D721Med (cell line): Measurements from ENCODE around the gene SGF29.
"Not testable (repeated sequence)": the region's sequence is repeated elsewhere in the genome, so short reads cannot be mapped to it uniquely, and the experiment has no call there.

Experiments
- DNase-seq: peaks from one replicate; pipeline ENCODE4 v3.0.0; 2011; ENCODE audit warnings: low spot score; ENCODE audit not compliant: insufficient read length
- FAIRE-seq: peaks from 2 replicates; lab custom pipeline; 2011; peaks lifted over from hg19 to GRCh38; lab: Jason Lieb, UNC
- CTCF ChIP-seq: IDR thresholded peaks from 2 replicates; pipeline ENCODE4 v1.5.1; 2012; ENCODE audit warnings: mild to moderate bottlenecking, control low read depth; ENCODE audit not compliant: insufficient read depth; ENCODE audit errors: missing control alignments

Gene SGF29

DNA sequence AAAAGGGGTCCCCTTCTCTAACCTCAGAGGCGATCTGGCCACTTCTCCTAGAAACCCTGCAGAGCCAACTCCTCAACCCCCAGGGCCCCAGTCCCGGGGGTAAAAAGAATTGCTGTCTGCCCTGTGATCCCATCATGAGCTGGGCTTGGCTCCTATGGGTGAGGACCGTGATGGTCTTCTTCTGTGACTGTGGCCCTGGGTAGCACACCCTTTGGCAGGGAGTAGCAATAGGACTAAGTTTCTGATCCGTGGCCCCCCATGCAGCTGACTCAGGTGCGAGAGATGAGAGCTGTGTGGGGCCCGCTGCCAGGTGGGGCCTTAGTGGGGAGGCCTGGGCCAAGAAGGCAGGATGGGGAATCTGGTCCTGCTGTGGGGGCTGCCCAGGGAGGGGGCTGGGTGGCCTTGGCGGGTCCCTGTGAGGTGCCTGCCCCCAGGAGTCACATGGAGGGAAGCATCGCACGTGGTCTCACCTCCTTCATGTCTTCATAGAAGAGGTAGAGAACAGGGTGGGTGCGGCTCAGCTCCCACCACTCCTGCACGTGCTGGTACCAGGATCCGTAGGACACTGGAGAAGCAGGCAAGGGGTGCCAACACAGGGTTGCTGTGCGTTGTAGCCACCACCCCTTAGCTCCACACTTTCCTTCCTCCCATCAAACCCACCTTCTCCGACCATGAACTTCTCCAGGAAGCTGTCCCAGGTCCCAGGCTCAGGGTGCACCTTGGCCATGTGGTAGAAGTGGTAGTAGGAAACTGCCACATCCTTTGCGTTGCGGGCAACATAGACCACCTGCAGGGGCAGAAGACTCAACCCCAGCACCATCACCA is 52.8 kb downstream of the SGF29 start:
- TF ChIP-seq CTCF: no peak
- FAIRE-seq (no peak), DNase-seq (no peak)

DNA sequence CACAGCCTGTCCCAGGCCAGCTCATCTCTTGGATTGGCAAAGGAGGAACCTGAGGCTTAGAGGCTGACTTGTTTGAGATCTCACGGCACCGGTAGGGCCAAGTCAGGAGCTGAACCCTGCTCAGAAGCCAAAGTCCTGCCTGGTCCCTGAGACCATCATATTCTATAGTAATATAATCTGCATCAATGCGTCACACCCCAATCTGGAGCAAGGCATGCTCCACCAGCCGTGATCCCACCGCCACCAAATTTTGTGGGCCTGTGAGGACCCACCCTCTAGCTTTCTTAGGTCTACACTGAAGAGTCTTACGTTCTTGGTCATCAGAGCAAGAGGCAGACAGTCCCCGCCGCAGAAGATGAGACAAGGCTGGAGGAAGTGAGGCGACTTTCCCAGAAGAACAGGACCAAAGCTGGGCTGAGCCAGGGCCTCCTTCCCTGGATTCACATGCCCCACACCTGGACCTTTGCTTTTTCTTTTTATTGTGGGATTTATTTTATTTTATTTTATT is 53.5 kb downstream of the SGF29 start:
- DNase-seq (no peak), FAIRE-seq (no peak)
- TF ChIP-seq CTCF: no peak

DNA sequence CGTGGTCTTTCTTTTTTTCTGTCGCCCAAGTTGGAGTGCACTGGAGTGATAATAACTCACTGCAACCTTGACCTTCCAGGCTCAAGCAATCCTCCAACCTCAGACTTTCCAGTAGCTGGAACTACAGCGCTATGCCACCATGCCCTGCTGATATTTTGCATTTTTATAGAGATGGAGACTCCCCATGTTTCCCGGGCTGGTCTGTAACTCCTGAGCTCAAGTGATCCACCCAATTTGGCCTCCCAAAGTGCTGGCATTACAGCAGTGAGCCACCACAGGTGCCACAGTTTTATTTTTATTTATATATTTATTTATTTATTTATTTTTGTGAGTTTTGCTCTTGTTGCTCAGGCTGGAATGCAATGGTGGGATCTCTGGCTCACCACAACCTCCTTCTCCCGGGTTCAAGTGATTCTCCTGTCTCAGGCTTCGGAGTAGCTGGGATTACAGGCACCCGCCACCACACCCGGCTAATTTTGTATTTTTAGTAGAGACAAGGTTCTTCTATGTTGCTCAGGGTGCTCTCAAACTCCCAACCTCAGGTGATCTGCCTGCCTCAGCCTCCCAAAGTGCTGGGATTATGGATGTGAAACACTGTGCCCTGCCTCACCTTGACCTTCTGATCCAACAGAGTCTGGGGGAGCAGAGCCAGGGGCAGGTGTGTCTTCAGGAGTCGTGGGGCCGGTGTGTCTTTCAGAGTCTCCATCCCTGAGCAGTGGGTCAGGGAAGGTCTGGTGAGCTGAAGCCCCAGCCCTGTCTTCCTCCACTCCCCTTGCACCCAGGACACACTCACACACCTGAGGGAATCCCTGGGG is 54.2 kb downstream of the SGF29 start:
- FAIRE-seq, DNase-seq: not testable (repeated sequence)

- FAIRE-seq, DNase-seq: not testable (repeated sequence)
These were observed 54.7 kb downstream of the SGF29 start for GRCh38 chr16:28608496-28608808.

- not testable (repeated sequence) for DNase-seq, FAIRE-seq
These were observed 55.3 kb downstream of the SGF29 start for GRCh38 chr16:28608867-28609596.

DNA sequence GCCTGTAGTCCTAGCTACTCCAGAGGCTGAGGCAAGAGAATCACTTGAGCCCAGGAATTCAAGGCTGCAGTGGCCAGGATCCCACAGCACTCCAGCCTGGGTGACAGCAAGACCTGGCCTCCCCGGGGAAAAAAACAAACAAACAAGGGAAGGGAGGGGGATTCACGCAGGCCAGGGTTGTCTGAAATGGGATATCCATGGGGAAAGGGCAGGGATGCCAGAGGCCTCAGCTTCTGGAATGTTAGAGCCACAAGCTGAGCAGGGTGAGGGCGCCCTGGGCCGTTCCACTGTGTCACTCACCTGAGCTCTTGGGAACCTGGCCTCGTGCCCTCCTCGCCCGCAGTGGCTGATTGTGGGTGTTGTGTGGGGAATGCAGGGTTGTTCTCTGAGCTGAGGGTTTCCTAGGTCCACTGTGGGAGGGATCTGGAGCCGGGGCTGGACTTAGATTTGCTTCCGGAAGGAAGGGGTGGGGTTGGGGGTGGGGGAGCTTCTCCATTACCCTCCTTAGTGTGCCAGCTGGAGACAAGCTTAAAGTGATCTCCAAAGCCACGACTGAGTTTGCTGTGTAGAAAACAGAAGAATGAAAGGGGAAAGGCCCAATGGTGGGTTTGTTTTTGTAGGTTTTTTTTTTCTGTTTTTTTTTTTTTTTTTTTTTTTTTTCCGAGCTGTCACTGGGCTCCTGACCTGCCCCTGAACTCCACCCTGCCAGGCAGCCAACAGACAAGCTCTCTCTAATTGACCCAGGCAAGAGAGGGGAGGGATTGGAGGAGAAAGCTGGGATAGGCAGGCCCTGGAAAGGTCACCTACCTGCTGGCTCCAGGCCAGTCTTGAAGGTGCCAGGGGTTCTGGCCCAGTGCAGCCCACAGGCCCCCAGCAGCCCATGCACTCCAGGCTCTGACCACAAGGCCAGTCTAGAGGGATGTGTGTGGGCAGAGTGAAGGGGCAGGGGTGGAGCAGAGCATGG is 56.2 kb downstream of the SGF29 start, which contains the start of gene SULT1A1:
Gene SULT1A1, minus strand, starts transcription at position 414 of the 964 bp plus-strand sequence. CDS start 1,189 bp downstream, outside the sequence.
- FAIRE-seq (no peak), DNase-seq (no peak)
- TF ChIP-seq CTCF: no peak

DNA sequence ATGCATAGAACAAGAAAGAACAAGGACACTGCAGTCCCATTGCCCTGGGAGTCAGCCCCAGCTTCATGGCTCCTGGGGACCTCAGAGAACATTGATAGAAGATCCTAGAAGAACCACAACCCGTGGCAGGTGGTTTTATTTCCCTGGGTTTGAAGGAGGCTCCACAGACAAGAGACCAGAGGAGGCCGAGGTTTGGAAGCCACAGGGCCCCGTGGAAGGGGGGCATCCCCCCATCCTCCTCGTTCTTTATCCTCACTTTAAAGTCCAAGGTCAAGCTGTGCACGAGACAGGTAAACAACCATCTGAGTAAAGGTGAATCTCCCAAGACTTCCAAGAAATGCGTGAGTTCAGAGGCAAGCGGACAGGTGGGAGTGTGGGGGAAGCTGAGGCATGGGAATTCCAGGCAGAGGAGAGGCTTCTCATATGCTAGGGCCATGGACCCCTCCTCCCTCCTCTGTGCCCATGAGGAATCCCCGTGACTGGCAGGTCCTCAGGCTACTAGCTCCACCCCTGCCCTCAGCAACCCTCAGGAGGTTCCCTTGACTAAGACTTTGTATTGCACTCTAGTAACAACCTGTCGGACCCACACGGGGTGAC is 57.0 kb downstream of the SGF29 start:
- no peak for FAIRE-seq
- no peak for DNase-seq
- no peak for TF ChIP-seq CTCF

GRCh38 chr16:28612359-28613280 is 58.9 kb downstream of the SGF29 start:
- not testable (repeated sequence) for FAIRE-seq, DNase-seq

DNA sequence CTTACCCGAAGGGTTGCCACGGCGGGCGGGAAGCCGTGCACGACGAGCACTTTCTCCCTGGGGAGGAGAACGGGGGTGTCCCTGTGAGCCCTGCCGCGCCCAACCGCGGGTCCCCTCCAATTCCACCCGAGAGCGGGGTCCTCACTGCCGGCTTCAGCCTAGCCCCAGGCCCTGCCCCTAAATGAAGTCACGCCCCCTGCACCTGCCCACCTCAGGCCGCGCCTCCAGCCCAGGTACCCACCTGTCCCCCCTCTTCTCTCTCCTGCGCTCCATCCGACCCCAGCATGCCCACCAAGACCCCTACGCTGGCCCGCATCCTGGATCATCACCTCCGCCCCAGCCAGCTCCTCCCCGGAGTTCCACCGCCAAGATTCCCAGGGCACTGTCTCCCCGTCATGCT is 60.2 kb downstream of the SGF29 start:
- not testable (repeated sequence) for FAIRE-seq, DNase-seq

DNA sequence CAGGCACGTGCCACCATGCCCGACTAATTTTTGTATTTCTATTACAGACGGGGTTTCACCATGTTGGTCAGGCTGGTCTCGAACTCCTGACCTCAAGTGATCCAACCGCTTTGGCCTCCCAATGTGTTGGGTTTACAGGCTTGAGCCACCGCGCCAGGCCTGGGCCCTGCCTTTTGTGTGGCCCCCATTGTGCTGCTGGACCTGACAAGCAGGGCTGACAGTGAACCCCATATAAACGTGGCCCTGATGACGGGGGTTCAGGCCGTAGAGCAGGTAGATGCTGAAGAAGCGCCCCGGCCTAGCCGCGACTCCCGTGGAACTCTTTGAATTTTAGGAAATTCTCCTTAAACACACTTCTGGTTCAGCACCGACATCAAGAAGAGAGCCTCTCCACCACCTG is 60.8 kb downstream of the SGF29 start:
- not testable (repeated sequence) for FAIRE-seq, DNase-seq
